Esophagus squamous epithelium (tissue), 4 donors: ENCODE results near the gene SLC6A13.

Experiments used
- POLR2A ChIP-seq, 4 donors: fragments of 450-650 bp; IDR thresholded peaks; one replicate each; pipeline ENCODE4 v1.6.1; 2017; ENCODE audit warnings: antibody characterized with exemption in 4 of 4, mild to moderate bottlenecking in 4 of 4, moderate library complexity in 3 of 4
- TF ChIP-seq, protein P1 (sequence below), 6 experiments: fragments of 450-650 bp in 4 of 6; fragments of 200-600 bp in 2 of 6; sonication (generic) in 2 of 6; IDR thresholded peaks; one replicate each; pipeline ENCODE4 v1.5.1; 2016 to 2019; ENCODE audit warnings: antibody characterized with exemption in 6 of 6, mild to moderate bottlenecking in 4 of 6, moderate library complexity in 4 of 6

GRCh38 chr12:197347-197746, 65.3 kb downstream of the SLC6A13 start:
- TF ChIP-seq, protein P1, sequence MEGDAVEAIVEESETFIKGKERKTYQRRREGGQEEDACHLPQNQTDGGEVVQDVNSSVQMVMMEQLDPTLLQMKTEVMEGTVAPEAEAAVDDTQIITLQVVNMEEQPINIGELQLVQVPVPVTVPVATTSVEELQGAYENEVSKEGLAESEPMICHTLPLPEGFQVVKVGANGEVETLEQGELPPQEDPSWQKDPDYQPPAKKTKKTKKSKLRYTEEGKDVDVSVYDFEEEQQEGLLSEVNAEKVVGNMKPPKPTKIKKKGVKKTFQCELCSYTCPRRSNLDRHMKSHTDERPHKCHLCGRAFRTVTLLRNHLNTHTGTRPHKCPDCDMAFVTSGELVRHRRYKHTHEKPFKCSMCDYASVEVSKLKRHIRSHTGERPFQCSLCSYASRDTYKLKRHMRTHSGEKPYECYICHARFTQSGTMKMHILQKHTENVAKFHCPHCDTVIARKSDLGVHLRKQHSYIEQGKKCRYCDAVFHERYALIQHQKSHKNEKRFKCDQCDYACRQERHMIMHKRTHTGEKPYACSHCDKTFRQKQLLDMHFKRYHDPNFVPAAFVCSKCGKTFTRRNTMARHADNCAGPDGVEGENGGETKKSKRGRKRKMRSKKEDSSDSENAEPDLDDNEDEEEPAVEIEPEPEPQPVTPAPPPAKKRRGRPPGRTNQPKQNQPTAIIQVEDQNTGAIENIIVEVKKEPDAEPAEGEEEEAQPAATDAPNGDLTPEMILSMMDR (IDR thresholded peaks at IDR 0.05), result no peak
- no peak for TF ChIP-seq POLR2A (IDR thresholded peaks at IDR 0.05)
